Neutrophil (primary cell): ENCODE results near the gene ST3GAL5.

ENCODE experiments used
- H3K27ac ChIP-seq: fragments of 200-600 bp; sonication (generic); 2 replicates; pipeline ENCODE4 v1.5.1; 2016; ENCODE audit warnings: mild to moderate bottlenecking, moderate library complexity
- H3K27me3 ChIP-seq: fragments of 200-600 bp; sonication (generic); 2 replicates; pipeline ENCODE4 v1.6.0; 2016; ENCODE audit warnings: mild to moderate bottlenecking
- H3K36me3 ChIP-seq: fragments of 200-600 bp; sonication (generic); 2 replicates; pipeline ENCODE4 v1.5.1; 2017
- H3K4me1 ChIP-seq, 2 experiments: fragments of 200-600 bp in 1 of 2; sonication (generic) in 1 of 2; 1 replicate in 1 of 2; 2 replicates in 1 of 2; pipeline versions ENCODE4 v1.5.1 to v1.6.1; 2013 to 2016; ENCODE audit warnings: low read depth in 1 of 2, low read length in 1 of 2, mild to moderate bottlenecking in 1 of 2, moderate library complexity in 1 of 2; ENCODE audit not compliant: control insufficient read depth in 1 of 2, insufficient read depth in 1 of 2
- H3K4me3 ChIP-seq, 2 experiments: fragments of 200-600 bp in 1 of 2; sonication (generic) in 1 of 2; 1 replicate in 1 of 2; 2 replicates in 1 of 2; pipeline ENCODE4 v1.5.1; 2013 to 2016; ENCODE audit warnings: low read depth in 1 of 2, low read length in 1 of 2, mild to moderate bottlenecking in 1 of 2, moderate library complexity in 1 of 2
- H3K9me3 ChIP-seq: fragments of 200-600 bp; sonication (generic); 2 replicates; pipeline ENCODE4 v1.5.1; 2016
- CTCF ChIP-seq: fragments of 200-600 bp; sonication (generic); IDR thresholded peaks from 2 replicates; pipeline ENCODE4 v1.5.1; 2016; ENCODE audit warnings: antibody characterized with exemption

Gene ST3GAL5

GRCh38 chr2:85875350-85876050 lies 13.3 kb downstream of the ST3GAL5 start:
- Histone ChIP-seq H3K4me3 (no peak overlapping the region), H3K36me3 (no peaks in the 10 kb centered on the region), H3K27me3 (no peaks in the 10 kb centered on the region), H3K4me1 (peaks cover 8 to 9% of the 10 kb centered on the region in 2 experiments), H3K9me3 (no peaks in the 10 kb centered on the region), H3K27ac (no peak overlapping the region)
- TF ChIP-seq CTCF: no peak

DNA sequence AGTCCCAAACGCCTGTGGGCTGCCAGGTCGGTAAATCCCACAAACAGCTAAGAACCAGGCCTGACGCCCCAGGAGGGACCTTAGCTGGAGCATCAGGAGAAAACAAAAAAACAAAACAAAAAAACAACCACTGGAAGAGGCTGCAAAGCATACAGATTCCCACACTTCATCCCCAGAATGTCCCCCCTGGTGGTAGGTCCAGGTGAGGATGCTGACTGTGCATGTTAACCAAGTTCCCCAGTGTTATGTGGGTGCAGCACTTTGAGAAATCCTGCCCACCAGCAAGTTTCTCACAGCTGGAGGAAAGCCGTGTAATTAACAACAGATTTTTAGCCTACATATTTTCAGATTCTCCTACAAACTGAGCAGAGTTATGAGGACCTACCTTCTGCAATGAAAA lies 15.1 kb downstream of the ST3GAL5 start:
- Histone ChIP-seq H3K27me3 (no peaks in the 10 kb centered on the region), H3K4me1 (peaks cover 8 to 9% of the 10 kb centered on the region in 2 experiments)

DNA sequence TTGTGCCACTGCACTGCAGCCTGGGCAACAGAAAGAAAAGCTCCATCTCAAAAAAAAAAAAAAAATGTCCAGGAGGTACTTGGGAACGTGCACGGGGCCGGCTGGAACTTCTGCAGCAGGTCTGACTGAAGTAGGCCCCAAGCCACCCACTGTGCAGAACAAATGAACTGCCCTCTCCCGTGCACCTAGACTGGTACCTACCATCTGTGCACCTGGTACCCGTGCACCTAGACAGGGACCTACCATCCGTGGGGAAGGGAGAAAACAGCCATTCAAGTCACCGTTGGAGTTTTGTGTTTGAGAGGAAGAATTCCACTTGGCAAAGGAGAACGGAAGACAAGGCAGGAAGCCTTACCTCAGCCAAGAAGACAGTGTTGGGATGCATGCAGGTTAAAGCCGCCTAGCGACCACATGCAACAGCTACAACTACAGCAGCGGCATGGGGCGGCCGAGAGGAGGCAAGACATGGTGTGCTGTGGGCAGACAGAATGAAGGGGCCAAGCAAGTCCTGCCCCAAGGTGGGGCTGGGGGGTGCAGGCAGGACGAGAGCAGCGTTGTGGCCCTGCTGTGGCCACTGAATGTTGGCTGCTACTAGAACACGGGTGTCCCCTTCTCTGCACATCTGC lies 16.1 kb downstream of the ST3GAL5 start:
- no peak overlapping the region for H3K4me3 ChIP-seq
- H3K27me3 ChIP-seq: no peaks in the 10 kb centered on the region
- H3K27ac ChIP-seq: no peak overlapping the region
- no peaks in the 10 kb centered on the region for H3K9me3 ChIP-seq
- no peaks in the 10 kb centered on the region for H3K36me3 ChIP-seq
- H3K4me1 ChIP-seq: peaks cover 8 to 9% of the 10 kb centered on the region in 2 experiments
- no peak for TF ChIP-seq CTCF

More for the DNA sequence above, 15.1 kb downstream of the ST3GAL5 start:
- no peak overlapping the region for H3K27ac ChIP-seq
- no peaks in the 10 kb centered on the region for H3K9me3 ChIP-seq
- H3K36me3 ChIP-seq: no peaks in the 10 kb centered on the region
- no peak for TF ChIP-seq CTCF
- no peak overlapping the region for H3K4me3 ChIP-seq

GRCh38 chr2:85871494-85872164 lies 17.2 kb downstream of the ST3GAL5 start:
- no peak overlapping the region for H3K27ac ChIP-seq
- no peaks in the 10 kb centered on the region for H3K36me3 ChIP-seq
- H3K27me3 ChIP-seq: no peaks in the 10 kb centered on the region
- peaks cover 8 to 9% of the 10 kb centered on the region in 2 experiments for H3K4me1 ChIP-seq
- H3K4me3 ChIP-seq: no peak overlapping the region
- no peaks in the 10 kb centered on the region for H3K9me3 ChIP-seq
- no peak for TF ChIP-seq CTCF

- Histone ChIP-seq H3K9me3 (no peaks in the 10 kb centered on the region), H3K4me1 (no peaks in the 10 kb centered on the region), H3K4me3 (no peak overlapping the region), H3K27me3 (no peaks in the 10 kb centered on the region), H3K36me3 (no peaks in the 10 kb centered on the region), H3K27ac (no peak overlapping the region)
- no peak for TF ChIP-seq CTCF
Measured at GRCh38 chr2:85868822-85869221, 20.0 kb downstream of the ST3GAL5 start.
